ENCODE results near the gene ARL6IP5.

DNA sequence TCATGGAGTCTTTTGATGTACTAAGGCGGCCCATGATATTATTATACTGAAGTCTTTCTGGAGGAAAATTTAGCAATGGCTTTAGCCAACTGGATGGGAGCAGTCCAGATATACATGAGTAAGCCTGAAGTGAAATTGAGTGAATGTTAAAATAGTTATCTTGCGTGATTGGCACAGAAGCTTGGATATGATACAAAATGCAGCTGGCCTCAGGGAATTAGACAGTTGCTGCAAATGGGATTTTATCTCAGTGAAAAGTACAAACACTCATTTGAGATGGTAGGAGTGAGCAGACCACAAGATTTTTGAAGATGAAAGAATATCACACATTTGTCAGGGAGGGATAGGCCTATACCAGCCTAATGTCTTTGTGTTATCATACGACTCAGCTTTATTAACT, 28.8 kb downstream of the ARL6IP5 start:
- TF ChIP-seq EGR1 (IDR thresholded peaks at IDR 0.05) (no peak), RAD21 (IDR thresholded peaks at IDR 0.05; ENCODE audit: low read depth) (no peak), CREB1 (IDR thresholded peaks at IDR 0.05; ENCODE audit: low read depth) (no peak), TEAD4 (IDR thresholded peaks at IDR 0.05) (no peak), YY1 (IDR thresholded peaks at IDR 0.05; ENCODE audit: low read depth) (no peak), TAF1 (IDR thresholded peaks at IDR 0.05; ENCODE audit: low read depth) (no peak), REST (IDR thresholded peaks at IDR 0.05; ENCODE audit: low read depth) (no peak), EP300 (IDR thresholded peaks at IDR 0.05; ENCODE audit: borderline replicate concordance) (no peak)
- TF ChIP-seq, protein P1, sequence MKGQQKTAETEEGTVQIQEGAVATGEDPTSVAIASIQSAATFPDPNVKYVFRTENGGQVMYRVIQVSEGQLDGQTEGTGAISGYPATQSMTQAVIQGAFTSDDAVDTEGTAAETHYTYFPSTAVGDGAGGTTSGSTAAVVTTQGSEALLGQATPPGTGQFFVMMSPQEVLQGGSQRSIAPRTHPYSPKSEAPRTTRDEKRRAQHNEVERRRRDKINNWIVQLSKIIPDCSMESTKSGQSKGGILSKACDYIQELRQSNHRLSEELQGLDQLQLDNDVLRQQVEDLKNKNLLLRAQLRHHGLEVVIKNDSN (IDR thresholded peaks at IDR 0.05) = no peak

Data from Ishikawa (cell line).